Midbrain (tissue), 1 donor: ENCODE measurements around the gene KIAA1328.

Source experiments
- DNase-seq: peaks from one replicate; lab custom pipeline; 2025; lab: John Stamatoyannopoulos, UW

The KIAA1328 gene

GRCh38 chr18:36950960-36951359 is 122.0 kb downstream of the KIAA1328 start:
- no peak for DNase-seq

GRCh38 chr18:36953047-36953446 is 124.1 kb downstream of the KIAA1328 start:
- DNase-seq: no peak

DNA sequence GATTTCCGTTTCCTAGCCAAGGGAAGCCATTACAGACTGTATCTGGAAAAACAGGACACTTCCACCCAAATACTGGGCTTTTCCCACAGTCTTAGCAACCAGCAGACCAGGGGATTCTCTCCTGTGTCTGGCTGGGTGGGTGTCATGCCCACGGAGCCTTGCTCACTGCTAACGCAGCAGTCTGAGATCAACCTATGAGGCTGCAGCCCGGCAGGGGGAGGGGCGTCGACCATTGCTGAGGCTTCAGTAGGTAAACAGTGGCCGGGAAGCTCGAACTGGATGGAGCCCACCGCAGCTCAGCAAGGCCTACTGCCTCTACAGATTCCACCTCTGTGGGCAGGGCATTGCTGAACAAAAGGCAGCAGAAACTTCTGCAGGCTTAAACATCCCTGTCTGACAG is 131.1 kb downstream of the KIAA1328 start:
- DNase-seq: no peak

- no peak for DNase-seq
Observed at GRCh38 chr18:36963464-36963863, 134.5 kb downstream of the KIAA1328 start.

DNA sequence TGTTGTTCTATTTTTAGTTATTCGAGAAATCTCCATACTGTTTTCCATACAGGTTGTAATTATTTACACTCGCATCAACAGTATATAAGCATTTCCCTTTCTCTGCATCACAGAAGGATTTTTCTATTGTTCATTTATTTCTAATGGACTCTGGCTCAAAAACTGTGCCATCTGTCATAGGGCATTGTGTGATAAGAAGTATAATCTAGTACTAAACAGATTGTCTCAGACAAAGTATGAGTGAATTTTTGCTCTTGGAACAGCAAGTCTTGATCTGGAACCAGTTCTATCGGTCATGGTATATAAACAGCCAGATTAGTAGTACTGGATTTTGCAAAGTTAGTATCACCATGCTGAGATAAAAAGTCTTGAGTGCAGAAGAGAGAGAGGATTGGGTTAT is 145.8 kb downstream of the KIAA1328 start:
- no peak for DNase-seq

GRCh38 chr18:36977121-36977520 is 148.2 kb downstream of the KIAA1328 start:
- DNase-seq: no peak

GRCh38 chr18:36993068-36993467 is 164.1 kb downstream of the KIAA1328 start:
- no peak for DNase-seq

DNA sequence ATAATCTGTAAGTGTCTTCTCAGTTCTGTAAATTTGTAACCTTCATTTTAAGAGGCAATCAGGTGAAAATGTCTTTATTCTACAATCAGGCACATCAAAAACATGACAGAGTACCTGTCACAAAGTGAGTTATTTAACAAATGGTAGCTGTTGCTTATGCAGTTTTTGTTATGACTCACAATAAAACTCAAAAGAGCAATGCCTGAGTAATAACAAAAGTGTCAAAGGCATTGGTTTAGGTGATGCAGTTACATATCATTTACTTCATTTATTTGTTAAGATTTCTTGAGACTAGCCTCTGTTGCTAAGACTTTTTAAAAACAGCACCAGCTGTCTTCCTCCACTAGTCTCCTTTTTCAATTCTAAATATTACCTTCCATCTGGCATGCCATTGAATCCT is 177.8 kb downstream of the KIAA1328 start:
- DNase-seq: no peak

- no peak for DNase-seq
Observed at GRCh38 chr18:37012452-37012851, 183.5 kb downstream of the KIAA1328 start.

GRCh38 chr18:37019157-37019827 is 190.4 kb downstream of the KIAA1328 start:
- no peak for DNase-seq

GRCh38 chr18:37033419-37033818 is 204.5 kb downstream of the KIAA1328 start:
- DNase-seq: no peak

GRCh38 chr18:37042381-37042780 is 213.5 kb downstream of the KIAA1328 start:
- no peak for DNase-seq

GRCh38 chr18:37055137-37055802 is 226.3 kb downstream of the KIAA1328 start:
- DNase-seq: no peak

DNA sequence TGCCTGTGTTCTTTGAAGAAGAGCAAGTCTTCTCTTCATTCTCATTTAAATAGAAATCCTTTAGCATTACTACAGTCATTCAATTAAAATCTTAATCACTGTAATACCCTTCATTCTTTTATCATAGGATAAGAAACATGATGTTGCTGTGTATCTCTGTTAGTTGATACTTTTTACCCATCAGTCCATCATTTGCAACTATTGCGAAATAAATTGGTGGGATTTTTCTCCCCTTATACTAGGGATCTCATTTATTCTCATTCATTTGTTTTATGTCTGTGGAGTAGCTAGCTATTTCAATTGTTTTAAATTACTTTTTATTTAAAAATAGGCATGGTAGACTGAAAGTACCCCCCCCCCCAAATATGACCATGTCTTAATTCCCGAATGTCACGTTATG is 235.3 kb downstream of the KIAA1328 start:
- no peak for DNase-seq

DNA sequence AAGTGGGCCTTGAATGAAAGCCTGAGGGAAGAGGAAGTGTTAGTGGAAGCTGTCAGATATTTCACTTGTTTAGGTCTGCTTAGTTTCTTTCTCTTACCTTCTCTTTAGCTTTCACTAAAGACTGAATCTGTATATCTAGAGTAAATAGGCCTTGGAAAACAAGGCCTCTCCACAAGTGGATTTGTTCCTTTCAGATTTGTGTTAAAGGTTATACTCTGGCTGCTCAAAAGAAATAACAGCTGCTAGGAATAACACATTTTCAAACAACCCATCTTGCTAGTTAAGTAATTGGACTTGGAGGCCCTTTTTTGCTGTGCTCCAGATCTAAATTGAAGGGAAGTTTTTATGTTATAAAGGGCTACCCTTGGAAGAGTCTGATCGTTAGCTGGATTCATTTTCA is 236.3 kb downstream of the KIAA1328 start:
- no peak for DNase-seq

GRCh38 chr18:37084912-37085311 is 256.0 kb downstream of the KIAA1328 start:
- DNase-seq: no peak

GRCh38 chr18:37085362-37085761 is 256.4 kb downstream of the KIAA1328 start:
- no peak for DNase-seq

DNA sequence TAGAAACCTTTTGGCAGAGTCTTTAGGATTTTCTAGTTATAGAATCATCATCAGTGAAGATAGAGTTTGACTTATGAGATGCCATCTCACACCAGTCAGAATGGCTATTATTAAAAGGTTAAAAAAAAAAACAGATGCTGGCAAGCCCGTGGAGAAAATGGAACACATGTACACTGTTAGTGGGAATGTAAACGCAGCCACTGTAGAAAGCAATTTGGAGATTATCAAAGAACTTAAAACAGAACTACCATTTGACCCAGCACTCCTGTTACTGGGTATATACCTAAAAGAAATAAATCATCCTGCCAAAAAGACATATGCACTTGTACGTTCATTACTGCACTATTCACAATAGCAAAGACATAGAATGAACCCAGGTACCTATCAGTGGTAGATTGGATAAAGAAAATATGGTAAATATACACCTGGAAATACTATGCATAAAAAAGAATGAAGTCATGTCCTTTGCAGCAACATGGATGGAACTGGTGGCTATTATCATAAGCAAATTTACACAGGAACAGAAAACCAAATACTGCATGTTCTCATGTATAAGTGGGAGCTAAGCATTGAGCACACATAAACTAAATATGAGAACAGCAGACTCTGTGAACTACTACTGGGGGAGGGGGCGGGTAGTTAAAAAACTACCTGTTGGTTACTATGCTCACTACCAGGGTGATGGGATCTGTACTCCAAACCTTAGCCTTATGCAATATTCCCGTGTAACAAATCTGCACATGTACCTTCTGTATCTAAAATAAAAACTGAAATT is 279.0 kb downstream of the KIAA1328 start:
- no peak for DNase-seq

GRCh38 chr18:37122877-37123276 is 293.9 kb downstream of the KIAA1328 start:
- DNase-seq: no peak

- DNase-seq: no peak
Observed at GRCh38 chr18:37124516-37124915, 295.6 kb downstream of the KIAA1328 start.

- DNase-seq: no peak
Observed at GRCh38 chr18:37135177-37135576, 306.2 kb downstream of the KIAA1328 start.

GRCh38 chr18:37138456-37138855 is 309.5 kb downstream of the KIAA1328 start:
- no peak for DNase-seq

DNA sequence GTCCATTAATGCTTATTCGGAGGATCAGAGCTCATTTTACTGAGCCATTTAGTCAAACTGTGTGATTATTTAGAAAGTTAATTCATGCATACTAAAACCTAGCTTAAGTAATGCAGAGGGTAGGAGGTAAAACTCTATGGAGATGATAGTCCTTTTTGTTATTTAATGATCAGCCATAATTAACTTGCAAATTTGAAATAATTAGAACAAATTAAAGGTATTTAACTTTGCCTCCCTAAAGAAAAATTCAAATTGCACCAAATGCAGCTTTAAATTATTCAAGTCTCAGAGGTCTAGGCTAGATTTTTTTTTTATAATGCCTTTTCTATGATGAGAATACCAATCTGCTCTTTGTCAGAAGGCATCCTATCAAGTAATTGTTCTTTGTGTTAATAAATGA is 310.9 kb downstream of the KIAA1328 start:
- no peak for DNase-seq
